Measurements from ENCODE around the gene AMER3. TPM values are rescaled to one million over a fixed set of nuclear protein-coding genes. Genes with fewer than 3 reads are reported as not detected.

AMER3 gene
- total RNA-seq, 2 experiments from 2014 or later: not detected

- no peak overlapping the region for H3K4me3 Mint-ChIP-seq
- H3K27me3 Mint-ChIP-seq: peaks cover 22% of the 10 kb centered on the region
- no peaks in the 10 kb centered on the region for H3K9me3 Mint-ChIP-seq (ENCODE audit: low read depth)
- no peak for DNase-seq
- H3K36me3 Mint-ChIP-seq: no peaks in the 10 kb centered on the region
- CTCF ChIA-PET: interaction anchor here (1.0 kb wide), 1 partner anchor 18 kb away, joined by 3 read pairs; no protein-coding TSS in a partner anchor
- ATAC-seq: no peak
- peaks cover 2% of the 10 kb centered on the region for H3K4me1 Mint-ChIP-seq
- no peak overlapping the region for H3K27ac Mint-ChIP-seq
Measured at GRCh38 chr2:130760754-130761751, 5.7 kb downstream of the AMER3 start.

DNA sequence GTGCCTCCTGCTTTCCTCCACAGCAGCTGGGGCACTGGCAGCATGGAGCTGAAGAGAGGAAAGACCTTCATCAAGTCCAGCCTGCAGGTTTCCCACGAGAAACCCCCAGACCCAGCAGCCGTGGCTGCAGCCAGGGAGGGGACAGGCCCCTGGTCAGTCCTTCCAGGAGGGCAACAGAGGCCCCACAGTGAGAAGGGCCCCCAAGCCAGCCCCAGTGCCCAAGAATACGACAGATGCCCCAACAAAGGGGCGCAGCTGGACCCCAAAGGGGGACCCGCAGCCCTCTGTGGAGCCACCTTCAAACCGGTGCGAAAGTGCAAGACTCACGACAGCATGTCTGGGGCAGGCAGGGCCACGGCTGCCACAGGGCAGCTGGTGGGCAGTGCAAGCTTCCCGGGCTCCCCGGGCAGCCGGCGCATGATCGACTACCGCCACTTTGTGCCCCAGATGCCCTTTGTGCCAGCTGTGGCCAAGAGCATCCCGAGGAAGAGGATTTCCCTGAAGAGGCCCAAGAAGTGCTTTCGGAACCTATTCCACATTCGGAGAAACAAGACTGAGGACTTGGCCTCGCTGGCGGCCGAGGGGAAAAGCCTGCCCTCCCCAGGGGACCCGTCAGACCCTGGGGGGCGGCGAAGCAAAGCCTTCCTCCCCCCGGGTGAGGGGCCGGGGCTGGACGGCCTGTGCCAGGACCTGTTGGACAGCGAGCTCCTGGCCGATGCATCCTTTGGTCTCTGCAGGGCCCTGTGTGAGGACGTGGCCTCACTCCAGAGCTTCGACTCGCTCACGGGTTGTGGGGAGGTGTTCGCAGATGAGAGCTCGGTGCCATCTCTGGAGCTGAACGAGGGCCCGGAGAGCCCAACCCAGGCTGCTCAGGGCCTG, 6.9 kb downstream of the AMER3 start:
- Mint-ChIP-seq H3K27me3 (peaks cover 12% of the 10 kb centered on the region), H3K4me1 (no peaks in the 10 kb centered on the region), H3K4me3 (no peak overlapping the region), H3K9me3 (ENCODE audit: low read depth) (no peaks in the 10 kb centered on the region), H3K27ac (no peak overlapping the region), H3K36me3 (no peaks in the 10 kb centered on the region)
- ATAC-seq (no peak), DNase-seq (no peak)
- CTCF ChIA-PET: no interaction called here

DNA sequence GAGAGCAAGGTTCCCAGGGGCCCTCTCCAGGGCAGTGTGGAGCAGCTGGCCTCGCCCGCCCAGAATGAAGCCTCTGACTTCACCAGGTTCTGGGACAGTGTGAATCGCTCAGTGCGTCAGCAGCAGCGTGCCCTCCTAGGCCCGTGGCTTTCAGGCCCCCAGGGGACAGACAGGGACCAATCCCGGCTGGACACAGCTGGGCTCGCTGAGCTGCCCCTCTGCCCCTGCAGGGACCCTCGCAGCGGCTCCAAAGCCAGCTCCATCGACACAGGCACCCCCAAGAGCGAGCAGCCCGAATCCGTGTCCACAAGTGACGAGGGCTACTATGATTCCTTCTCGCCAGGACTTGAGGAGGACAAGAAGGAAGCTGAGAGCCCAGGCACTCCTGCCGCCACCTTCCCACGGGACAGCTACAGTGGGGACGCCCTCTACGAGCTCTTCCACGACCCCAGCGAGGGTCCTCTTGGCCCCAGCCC, 7.6 kb downstream of the AMER3 start:
- Mint-ChIP-seq H3K36me3 (no peaks in the 10 kb centered on the region), H3K4me3 (no peak overlapping the region), H3K27me3 (peaks cover 5% of the 10 kb centered on the region), H3K4me1 (no peaks in the 10 kb centered on the region), H3K27ac (no peak overlapping the region), H3K9me3 (ENCODE audit: low read depth) (no peaks in the 10 kb centered on the region)
- CTCF ChIA-PET: no interaction called here
- no peak for ATAC-seq
- no peak for DNase-seq

GRCh38 chr2:130763405-130763804, 8.1 kb downstream of the AMER3 start:
- DNase-seq (no peak), ATAC-seq (no peak)
- Mint-ChIP-seq H3K4me3 (no peak overlapping the region), H3K27me3 (peaks cover 2% of the 10 kb centered on the region), H3K36me3 (no peaks in the 10 kb centered on the region), H3K9me3 (ENCODE audit: low read depth) (no peaks in the 10 kb centered on the region), H3K27ac (no peak overlapping the region), H3K4me1 (no peaks in the 10 kb centered on the region)
- CTCF ChIA-PET: no interaction called here

DNA sequence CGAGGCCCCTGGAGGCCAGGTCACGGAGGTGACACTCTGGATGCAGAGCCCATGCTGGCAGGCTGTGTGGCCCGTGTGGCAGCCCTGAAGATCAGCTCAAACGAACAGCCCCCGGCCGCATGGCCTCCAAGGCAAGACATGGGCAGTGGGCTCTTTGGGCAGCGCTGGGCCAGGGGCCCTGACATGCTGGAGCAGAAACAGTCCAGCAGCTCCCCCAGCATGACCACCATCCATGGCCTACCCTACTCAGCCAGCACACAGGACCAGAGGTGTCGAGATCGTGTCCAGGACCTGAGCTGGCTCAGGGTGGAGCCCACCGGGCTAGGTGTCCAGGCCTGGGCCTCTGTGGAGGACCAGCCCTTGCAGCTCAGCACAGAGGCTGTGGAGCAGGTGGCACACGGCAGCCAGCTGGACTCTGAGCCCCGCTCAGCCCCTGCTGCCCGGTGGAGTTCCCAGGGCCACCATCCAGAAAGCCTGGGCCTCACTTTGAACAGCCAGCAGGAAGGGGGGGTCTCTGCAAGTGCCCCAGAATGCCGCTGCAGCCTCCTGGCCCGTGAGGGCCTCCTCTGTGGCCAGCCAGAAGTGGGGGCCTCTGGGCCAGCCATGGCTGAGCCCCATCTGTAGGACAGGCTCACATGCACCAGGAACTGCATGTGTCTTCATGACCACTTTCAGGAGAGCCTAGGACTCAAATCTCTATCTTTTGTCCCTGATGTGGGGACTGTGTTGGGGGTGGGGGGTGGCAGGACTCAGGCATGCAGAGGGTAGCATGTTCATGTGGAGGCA, 8.9 kb downstream of the AMER3 start:
- no peaks in the 10 kb centered on the region for H3K36me3 Mint-ChIP-seq

GRCh38 chr2:130764821-130765115, 9.4 kb downstream of the AMER3 start:
- Mint-ChIP-seq H3K27me3 (no peaks in the 10 kb centered on the region), H3K9me3 (ENCODE audit: low read depth) (no peaks in the 10 kb centered on the region), H3K4me1 (no peaks in the 10 kb centered on the region), H3K27ac (no peak overlapping the region), H3K36me3 (no peaks in the 10 kb centered on the region), H3K4me3 (no peak overlapping the region)
- DNase-seq: no peak
- ATAC-seq: no peak
- CTCF ChIA-PET: no interaction called here

More for the DNA sequence above, 8.9 kb downstream of the AMER3 start:
- ATAC-seq (no peak), DNase-seq (no peak)
- CTCF ChIA-PET: no interaction called here
- H3K4me1 Mint-ChIP-seq: no peaks in the 10 kb centered on the region
- H3K27ac Mint-ChIP-seq: no peak overlapping the region
- H3K27me3 Mint-ChIP-seq: no peaks in the 10 kb centered on the region
- no peak overlapping the region for H3K4me3 Mint-ChIP-seq
- H3K9me3 Mint-ChIP-seq (ENCODE audit: low read depth): no peaks in the 10 kb centered on the region

- DNase-seq (no peak), ATAC-seq (no peak)
- Mint-ChIP-seq H3K9me3 (ENCODE audit: low read depth) (no peaks in the 10 kb centered on the region), H3K4me1 (no peaks in the 10 kb centered on the region), H3K36me3 (no peaks in the 10 kb centered on the region), H3K4me3 (no peak overlapping the region), H3K27ac (no peak overlapping the region), H3K27me3 (no peaks in the 10 kb centered on the region)
- CTCF ChIA-PET: no interaction called here
Measured at GRCh38 chr2:130765464-130765863, 10.1 kb downstream of the AMER3 start.

DNA sequence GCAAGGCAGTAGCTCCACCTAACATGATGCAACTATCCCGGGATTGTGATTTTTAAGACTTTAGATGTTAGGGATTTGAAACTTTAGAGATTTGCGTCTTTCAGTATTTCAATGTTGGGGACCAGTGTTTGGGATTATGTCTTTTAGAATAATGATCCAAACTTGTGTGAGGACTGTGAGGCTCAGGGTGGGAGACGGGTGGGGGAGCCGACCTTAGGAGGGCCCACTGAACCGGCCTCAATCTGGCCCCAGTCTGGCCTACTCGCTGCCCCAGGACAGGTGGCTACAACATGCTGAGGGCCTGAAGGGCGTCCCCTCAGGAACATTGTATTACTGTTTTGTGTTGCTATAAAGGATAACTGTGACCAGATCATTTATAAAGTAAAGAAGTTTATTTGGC, 10.7 kb downstream of the AMER3 start:
- no peak for DNase-seq
- ATAC-seq: no peak
- CTCF ChIA-PET: no interaction called here
- Mint-ChIP-seq H3K4me1 (no peaks in the 10 kb centered on the region), H3K27me3 (no peaks in the 10 kb centered on the region), H3K27ac (no peak overlapping the region), H3K36me3 (no peaks in the 10 kb centered on the region), H3K4me3 (no peak overlapping the region), H3K9me3 (ENCODE audit: low read depth) (no peaks in the 10 kb centered on the region)

DNA sequence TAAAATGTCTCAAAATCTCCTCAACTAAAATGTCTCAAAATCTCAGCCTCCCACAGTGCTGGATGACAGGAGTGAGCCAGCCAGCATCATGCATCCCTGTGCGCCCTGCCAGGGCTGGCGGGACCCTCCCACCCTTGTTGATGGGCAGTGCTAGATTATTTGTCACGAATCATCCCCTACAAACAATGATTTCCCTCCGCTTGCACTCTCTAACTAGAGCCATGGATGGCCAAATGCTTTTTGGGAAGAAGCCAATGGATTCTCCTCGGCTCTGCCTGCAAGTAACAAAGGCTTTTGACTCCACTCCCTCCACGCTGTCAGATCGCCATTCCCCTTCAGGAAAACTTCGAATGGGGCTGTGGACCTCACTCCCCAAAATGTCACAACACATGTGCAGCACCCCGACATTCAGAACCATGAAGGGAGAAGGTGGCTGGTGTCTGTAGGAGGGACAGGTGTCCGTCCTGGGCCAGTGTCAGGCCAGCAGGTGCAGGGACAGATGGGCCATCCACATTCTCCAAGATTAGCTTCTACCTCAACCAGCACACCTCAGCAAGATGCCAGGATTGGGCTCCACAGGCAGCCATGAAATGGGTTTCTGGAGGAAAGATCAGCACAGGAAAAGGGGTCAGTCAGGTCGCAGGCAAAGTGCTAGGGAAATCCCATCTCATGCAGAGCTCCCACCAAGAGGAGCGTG, 11.5 kb downstream of the AMER3 start:
- Mint-ChIP-seq H3K4me3 (no peak overlapping the region), H3K27ac (no peak overlapping the region), H3K27me3 (no peaks in the 10 kb centered on the region), H3K36me3 (no peaks in the 10 kb centered on the region), H3K9me3 (ENCODE audit: low read depth) (no peaks in the 10 kb centered on the region), H3K4me1 (no peaks in the 10 kb centered on the region)
- DNase-seq (no peak), ATAC-seq (no peak)
- CTCF ChIA-PET: no interaction called here

- Mint-ChIP-seq H3K9me3 (ENCODE audit: low read depth) (no peaks in the 10 kb centered on the region), H3K27ac (no peak overlapping the region), H3K36me3 (no peaks in the 10 kb centered on the region), H3K4me3 (no peak overlapping the region), H3K4me1 (no peaks in the 10 kb centered on the region), H3K27me3 (no peaks in the 10 kb centered on the region)
- ATAC-seq: no peak
- DNase-seq: no peak
- CTCF ChIA-PET: no interaction called here
Measured at GRCh38 chr2:130767408-130767775, 12.1 kb downstream of the AMER3 start.

- H3K27me3 Mint-ChIP-seq: no peaks in the 10 kb centered on the region
- DNase-seq: no peak
- ATAC-seq: no peak
- peaks cover 3% of the 10 kb centered on the region for H3K9me3 Mint-ChIP-seq (ENCODE audit: low read depth)
- CTCF ChIA-PET: no interaction called here
- H3K27ac Mint-ChIP-seq: no peak overlapping the region
- no peaks in the 10 kb centered on the region for H3K4me1 Mint-ChIP-seq
- H3K36me3 Mint-ChIP-seq: no peaks in the 10 kb centered on the region
- no peak overlapping the region for H3K4me3 Mint-ChIP-seq
Measured at GRCh38 chr2:130768191-130768855, 13.0 kb downstream of the AMER3 start.

GRCh38 chr2:130769343-130769907, 14.1 kb downstream of the AMER3 start:
- no peak for ATAC-seq
- no peak overlapping the region for H3K4me3 Mint-ChIP-seq
- peaks cover 3% of the 10 kb centered on the region for H3K9me3 Mint-ChIP-seq (ENCODE audit: low read depth)
- no peak for DNase-seq
- H3K4me1 Mint-ChIP-seq: no peaks in the 10 kb centered on the region
- no peaks in the 10 kb centered on the region for H3K36me3 Mint-ChIP-seq
- no peaks in the 10 kb centered on the region for H3K27me3 Mint-ChIP-seq
- CTCF ChIA-PET: no interaction called here
- H3K27ac Mint-ChIP-seq: no peak overlapping the region

All from activated CD8-positive, alpha-beta memory T cell treated with anti-CD3 and anti-CD28 coated beads, Interleukin-2, amount 10 ng/mL, durations not matched to agents 7 days and 5 days (primary cell).